ENCODE data around the gene SCO2. TPM values are rescaled to one million over a fixed set of nuclear protein-coding genes. Genes with fewer than 3 reads are reported as not detected.

Gene SCO2
- total and polyA plus RNA-seq, 10 of the 15 experiments (the other 5 are each of a cell fraction or from before 2014, with no cell fraction given): 0.18 to 16.0 (median 2.4) TPM; not detected in 1

GRCh38 chr22:50488886-50489285 is 36.5 kb downstream of the SCO2 start:
- CTCF ChIA-PET: no interaction called here
- no peak overlapping the region for H3K27ac ChIP-seq (ENCODE audit: control insufficient read depth, insufficient read depth)

More at GRCh38 chr22:50488886-50489285, 36.5 kb downstream of the SCO2 start:
- no peak for DNase-seq (ENCODE audit: low read depth, low spot score)
- no peak for TF ChIP-seq CUX1 (IDR thresholded peaks at IDR 0.05; ENCODE audit: insufficient replicate concordance, low read depth, low read length)
- TF ChIP-seq CHD4 (IDR thresholded peaks at IDR 0.05): no peak
- TF ChIP-seq ZNF384 (IDR thresholded peaks at IDR 0.05; ENCODE audit: borderline replicate concordance, low read depth, low read length): no peak
- TF ChIP-seq CEBPZ (IDR thresholded peaks at IDR 0.05; ENCODE audit: low read depth, low read length): no peak
- TF ChIP-seq RBBP5 (conservative IDR thresholded peaks at IDR 0.05): no peak
- no peak for TF ChIP-seq ZBTB33 (IDR thresholded peaks at IDR 0.05)
- ChIA-PET RAD21 (ENCODE audit: unreplicated experiment) (no interaction called here), POLR2A (no interaction called here), SMC1A (ENCODE audit: uncharacterized antibody, unreplicated experiment) (no interaction called here)
- no TSS peak for BruUV-seq (replicated peaks)
- no peaks in the 10 kb centered on the region for H3K36me3 ChIP-seq (ENCODE audit: control insufficient read depth in 2 of 2, insufficient read depth in 2 of 2, low read length in 1 of 2)
- intact Hi-C loops (cut with micrococcal nuclease; ENCODE audit: unreplicated experiment) (no loop called here), in situ Hi-C loops (cut with MboI) (no loop called here)
- no peaks in the 10 kb centered on the region for H3K27me3 ChIP-seq (replicated peaks in 1 of 2; ENCODE audit: control insufficient read depth in 2 of 2, insufficient read depth in 2 of 2, low read length in 1 of 2)
- H3K9me3 ChIP-seq (replicated peaks; ENCODE audit: control insufficient read depth, insufficient read depth, low read length): no peaks in the 10 kb centered on the region
- no peak overlapping the region for H3K4me2 ChIP-seq (ENCODE audit: control insufficient read depth, insufficient read depth)
- no peak for FAIRE-seq
- peaks cover 5% of the 10 kb centered on the region for H3K4me1 ChIP-seq (ENCODE audit: control insufficient read depth, insufficient read depth, low read length)
- H3K79me2 ChIP-seq (ENCODE audit: control insufficient read depth, insufficient read depth, low read length): no peaks in the 10 kb centered on the region
- H3K9ac ChIP-seq (ENCODE audit: control insufficient read depth, insufficient read depth, low read length): no peak overlapping the region
- no peak overlapping the region for H2AFZ ChIP-seq (ENCODE audit: control insufficient read depth, low read depth, low read length)
- WGBS (ENCODE audit: insufficient coverage, insufficient replicate concordance, low lambda C conversion rate, missing lambda C conversion rate): 79% methylated on average over 16 of the region's 19 CpGs
- no peaks in the 10 kb centered on the region for H4K20me1 ChIP-seq (ENCODE audit: control insufficient read depth, insufficient read depth)
- no peak for ATAC-seq
- H3K4me3 ChIP-seq: no peak overlapping the region

All from GM12878 (cell line).